GM23248 (cell line): ENCODE results near the gene OR6S1.

ENCODE experiments used
- EZH2 ChIP-seq: fragments of 200-600 bp; sonication (generic); IDR thresholded peaks from 2 replicates; pipeline ENCODE4 v1.6.1; 2018; ENCODE audit warnings: antibody characterized with exemption, mild to moderate bottlenecking; ENCODE audit not compliant: insufficient read depth, poor library complexity, severe bottlenecking
- EZH2phosphoT487 ChIP-seq: fragments of 200-600 bp; sonication (generic); IDR thresholded peaks from 2 replicates; pipeline ENCODE4 v1.6.1; 2018; ENCODE audit warnings: antibody characterized with exemption, moderate library complexity, mild to moderate bottlenecking, low read depth; ENCODE audit not compliant: insufficient read depth

GRCh38 chr14:20680363-20680762 is 38.9 kb upstream of the OR6S1 start:
- TF ChIP-seq EZH2, result no peak
- TF ChIP-seq EZH2phosphoT487, result no peak
